Measurements from ENCODE around the gene ARMH3.

- TF ChIP-seq CTCF (IDR thresholded peaks at IDR 0.05 in 2 of 3, conservative IDR thresholded peaks at IDR 0.05 in 1 of 3; ENCODE audit: control insufficient read depth in 2 of 3, extremely low read depth in 1 of 3, insufficient read depth in 1 of 3, low read depth in 3 of 3, low read length in 3 of 3) (no peak), SIX5 (IDR thresholded peaks at IDR 0.05; ENCODE audit: low read depth, low read length, severe bottlenecking) (no peak), CBFB (IDR thresholded peaks at IDR 0.05; ENCODE audit: low read depth) (no peak), RBBP5 (conservative IDR thresholded peaks at IDR 0.05) (no peak), POLR2A (IDR thresholded peaks at IDR 0.05; ENCODE audit: low read depth, low read length) (no peak)
These were observed 123.8 kb downstream of the ARMH3 start for GRCh38 chr10:101932183-101932582.
